Lung (tissue), 16 donors: Measurements from ENCODE around the gene SYCP1. TPM values are rescaled to one million over a fixed set of nuclear protein-coding genes. Genes with fewer than 3 reads are reported as not detected.
A peak's percentile ranks its signal among the peaks of the same experiment; 100 is the strongest.

Experiments
- ATAC-seq: fragments of 200-7000 bp; cut with Tn5 transposase; one replicate; pipeline ENCODE4 v1.9.1; 2020; ENCODE audit warnings: moderate number of reproducible peaks; ENCODE audit not compliant: insufficient read depth, low FRiP score
- DNase-seq, 3 donors: peaks; one replicate each; pipeline ENCODE4 v3.0.0-alpha.2; 2013 to 2017
- H3K27ac ChIP-seq, 2 donors: one replicate each; pipeline ENCODE4 v1.5.1; 2013; ENCODE audit warnings: mild to moderate bottlenecking in 2 of 2, moderate library complexity in 2 of 2, control low read depth in 1 of 2, inconsistent platforms in 1 of 2, low read depth in 1 of 2, low read length in 1 of 2
- H3K27me3 ChIP-seq, 3 donors: one replicate each; pipeline ENCODE4 v1.5.1; 2013; ENCODE audit warnings: low read length in 2 of 3; ENCODE audit not compliant: control insufficient read depth in 3 of 3, insufficient read depth in 3 of 3
- H3K36me3 ChIP-seq, 4 donors: one replicate each; pipeline ENCODE4 v1.5.1; 2013; ENCODE audit warnings: low read length in 4 of 4, mild to moderate bottlenecking in 1 of 4, moderate library complexity in 1 of 4; ENCODE audit not compliant: control insufficient read depth in 4 of 4, insufficient read depth in 4 of 4
- H3K4me1 ChIP-seq, 5 donors: one replicate each; pipeline ENCODE4 v1.5.1; 2013; ENCODE audit warnings: low read length in 5 of 5, mild to moderate bottlenecking in 2 of 5, moderate library complexity in 1 of 5; ENCODE audit not compliant: control insufficient read depth in 5 of 5, insufficient read depth in 5 of 5
- H3K4me3 ChIP-seq: one replicate; pipeline ENCODE4 v1.5.1; 2013; ENCODE audit warnings: mild to moderate bottlenecking, control low read depth, moderate library complexity
- H3K9ac ChIP-seq, 2 donors: one replicate each; pipeline ENCODE4 v1.5.1; 2013; ENCODE audit warnings: low read length in 2 of 2, control low read depth in 1 of 2; ENCODE audit not compliant: insufficient read depth in 1 of 2
- H3K9me3 ChIP-seq, 4 donors: one replicate each; pipeline ENCODE4 v1.5.1; 2013; ENCODE audit warnings: low read length in 3 of 4, mild to moderate bottlenecking in 1 of 4, moderate library complexity in 1 of 4; ENCODE audit not compliant: control insufficient read depth in 4 of 4, insufficient read depth in 3 of 4
- CTCF ChIP-seq: IDR thresholded peaks from 2 replicates; pipeline ENCODE4 v1.5.1; 2012; ENCODE audit warnings: mild to moderate bottlenecking; ENCODE audit errors: control extremely low read depth, extremely low read depth
- WGBS, 2 donors: extraction: QIAGEN DNeasy Blood & Tissue Kit; methylation state at CpG; one replicate each; pipeline ENCODE4 v1.1.7; 2013; 5-methylcytosine and 5-hydroxymethylcytosine counted together
- long read RNA-seq, 5 donors: transcript quantifications; one replicate each; lab custom pipeline, GENCODE V29; 2026
- polyA plus RNA-seq, 2 donors: library from polyadenylated mRNA; stranded (reverse); fragments of 200-250 nt; gene quantifications; one replicate each; pipeline ENCODE4 v1.2.1, GENCODE V29; 2013
- total RNA-seq, 2 donors: library from RNA; depleted of rRNA in 1 of 2; stranded (reverse); fragments of >200 nt in 1 of 2; gene quantifications; one replicate each; pipeline ENCODE4 v1.2.1, GENCODE V29; 2014 to 2021
- donor health status: control.
- donor health status: control.
- donor health status: Bipolar disorder and iron deficiency.
- donor health status: healthy.
- donor health status: DM: yes; HTN: yes; CAD: no.

Gene SYCP1
- under 1 TPM in 1 of 2 donors, not detected in 1; 0.09 TPM for total RNA-seq
- polyA plus RNA-seq: not detected
- long read RNA-seq, donor 1, partial matches to known transcripts: 23 of 23 reads
- long read RNA-seq, donor 1, other reads (novel, unspliced or antisense): 0 of 23 reads
- long read RNA-seq, donor 2: 0 reads
- long read RNA-seq, donor 3: 0 reads
- long read RNA-seq, donor 4: 0 reads
- long read RNA-seq, donor 5: 0 reads

GRCh38 chr1:114854693-114855320, at the start of gene SYCP1:
SYCP1 (plus strand) TSS chr1:114854863; CDS start chr1:114855465, 602 bp downstream.
- H3K4me1 ChIP-seq: peaks cover 0 to 4% (median 0%) of the 10 kb centered on the region in 5 donors
- TF ChIP-seq CTCF: no peak
- DNase-seq: peak in 2 of 3 donors; percentile 4 to 8
- H3K9me3 ChIP-seq: peaks cover 0 to 7% (median 0%) of the 10 kb centered on the region in 4 donors
- H3K27me3 ChIP-seq: peaks cover 0 to 32% (median 24%) of the 10 kb centered on the region in 3 donors
- no peak within 1 kb of the TSS for H3K9ac ChIP-seq
- H3K4me3 ChIP-seq: no peak within 1 kb of the TSS
- H3K36me3 ChIP-seq: no peaks in the 10 kb centered on the region
- no peak within 1 kb of the TSS for H3K27ac ChIP-seq
- WGBS, 2 donors: 22 to 32% methylated on average over 40 of the region's 40 CpGs
- no peak for ATAC-seq

- no peaks in the 10 kb centered on the region for H3K27me3 ChIP-seq
- no peak overlapping the region for H3K27ac ChIP-seq
- H3K9ac ChIP-seq: no peak overlapping the region
- H3K9me3 ChIP-seq: peaks cover 0 to 6% (median 2%) of the 10 kb centered on the region in 4 donors
- ATAC-seq (no peak), DNase-seq (no peak)
- H3K4me3 ChIP-seq: no peak overlapping the region
- TF ChIP-seq CTCF: no peak
- no peaks in the 10 kb centered on the region for H3K36me3 ChIP-seq
- H3K4me1 ChIP-seq: no peaks in the 10 kb centered on the region
- 82 to 84% methylated on average over 3 of the region's 3 CpGs for WGBS, 2 donors
Observed at GRCh38 chr1:114819869-114820268, 34.8 kb upstream of the SYCP1 start.

- no peaks in the 10 kb centered on the region for H3K4me1 ChIP-seq
- H3K4me3 ChIP-seq: no peak overlapping the region
- H3K9me3 ChIP-seq: peaks cover 0 to 6% (median 2%) of the 10 kb centered on the region in 4 donors
- H3K36me3 ChIP-seq: no peaks in the 10 kb centered on the region
- no peak for DNase-seq
- no peaks in the 10 kb centered on the region for H3K27me3 ChIP-seq
- 90 to 93% methylated on average over 2 of the region's 2 CpGs for WGBS, 2 donors
- no peak for TF ChIP-seq CTCF
- H3K27ac ChIP-seq: no peak overlapping the region
- no peak for ATAC-seq
- H3K9ac ChIP-seq: no peak overlapping the region
Observed at GRCh38 chr1:114820392-114820791, 34.3 kb upstream of the SYCP1 start.
